SIG-M5 (cell line): ENCODE measurements around the gene ADSL.

Experiments used
- DNase-seq: peaks from one replicate; lab custom pipeline; 2025; lab: John Stamatoyannopoulos, UW

The ADSL gene

DNA sequence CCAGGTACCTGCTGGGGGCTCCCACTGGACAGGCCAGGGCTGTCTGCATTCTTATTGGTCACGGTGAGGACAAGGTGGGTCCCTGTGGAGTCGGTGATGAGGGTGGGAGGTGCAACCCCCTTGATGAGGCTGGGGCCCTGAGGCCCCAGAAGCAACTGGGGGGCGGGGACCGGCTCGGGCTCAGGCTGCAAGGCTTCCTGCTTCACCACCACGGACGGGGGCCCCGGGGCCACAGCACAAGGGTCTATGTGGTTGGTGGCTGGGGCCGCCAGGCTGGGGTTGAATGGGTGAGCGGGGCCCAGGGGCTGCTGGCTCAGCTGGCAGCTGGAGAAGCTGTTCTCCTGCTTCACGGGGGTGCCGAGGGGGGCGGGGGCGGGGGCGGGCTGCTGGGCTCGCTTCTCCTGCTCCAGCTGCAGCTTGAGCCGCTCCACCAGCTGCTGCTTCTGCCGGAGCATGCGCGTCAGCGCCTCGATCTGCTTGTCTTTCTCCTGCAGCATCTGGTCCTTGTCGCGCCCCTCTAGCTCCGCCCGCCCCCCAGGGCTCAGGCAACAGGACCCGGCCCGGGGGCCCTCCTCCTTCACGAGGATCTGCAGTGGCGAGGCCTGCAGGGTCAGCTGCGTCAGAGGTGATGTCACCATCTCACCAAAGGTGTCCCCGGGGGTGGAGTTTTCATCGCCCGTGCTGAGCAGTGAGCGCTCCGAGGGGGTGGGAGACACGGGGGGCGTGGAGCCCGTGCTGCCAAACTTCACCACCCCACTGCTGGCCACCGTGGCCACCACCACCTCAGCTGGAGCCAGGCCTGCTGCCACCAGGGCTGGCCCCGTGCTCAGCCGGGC is 72.3 kb downstream of the ADSL start:
- DNase-seq: no peak

DNA sequence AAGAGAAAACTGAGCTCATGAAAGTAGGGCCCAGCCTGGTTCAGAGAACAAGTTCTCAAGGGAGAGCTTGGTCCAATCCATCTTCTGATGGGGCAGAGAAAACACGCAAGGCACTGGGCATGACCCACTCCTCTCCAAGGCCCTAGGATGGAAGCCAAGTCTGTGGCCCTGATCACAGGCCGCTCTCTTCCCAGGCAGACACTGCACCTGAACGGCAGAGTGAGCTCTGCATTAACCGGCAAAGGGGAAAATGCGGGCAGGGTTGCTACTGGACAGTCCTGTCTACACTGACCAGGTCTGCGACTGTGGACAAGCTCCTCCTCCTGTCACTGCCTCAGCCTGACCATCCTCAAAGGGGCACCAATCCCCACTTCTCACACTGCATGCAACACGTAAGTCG is 73.4 kb downstream of the ADSL start:
- DNase-seq: no peak

DNA sequence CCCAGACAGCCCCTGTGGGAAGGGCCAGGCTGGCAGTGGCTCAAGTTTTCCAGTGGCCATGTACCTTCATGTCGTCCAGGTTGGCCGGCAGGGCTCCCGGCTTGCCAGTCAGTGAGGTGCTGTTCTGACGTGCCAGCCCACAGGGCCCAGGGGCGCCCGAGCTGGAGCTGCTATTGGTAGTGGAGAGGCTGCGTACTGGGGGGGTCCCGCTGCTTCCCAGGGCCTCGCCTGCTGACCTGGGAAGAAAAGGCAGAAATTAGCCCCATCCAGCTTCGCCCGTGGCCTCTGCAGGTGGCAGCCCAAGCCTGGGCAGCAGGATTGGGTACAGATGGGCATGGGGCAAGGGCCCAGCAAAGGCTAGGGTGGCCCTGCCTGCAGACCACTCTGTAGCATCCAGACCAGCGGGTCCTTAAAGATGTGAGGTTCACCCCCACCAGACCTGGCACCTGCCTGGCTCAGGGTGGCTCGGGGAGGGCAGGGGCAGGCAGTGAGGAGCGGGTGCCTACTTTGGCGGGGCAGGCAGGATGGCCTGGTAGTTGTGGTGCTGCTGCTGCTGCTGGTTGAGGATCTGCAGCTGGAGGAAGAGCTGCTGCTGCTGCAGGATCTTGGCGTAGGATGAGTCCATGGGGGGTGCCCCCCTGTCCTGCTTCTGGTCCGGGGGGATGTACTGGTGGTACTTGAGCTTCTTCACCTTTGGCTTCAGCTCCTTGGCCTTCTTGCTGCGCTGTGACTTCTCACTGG is 74.2 kb downstream of the ADSL start:
- no peak for DNase-seq

DNA sequence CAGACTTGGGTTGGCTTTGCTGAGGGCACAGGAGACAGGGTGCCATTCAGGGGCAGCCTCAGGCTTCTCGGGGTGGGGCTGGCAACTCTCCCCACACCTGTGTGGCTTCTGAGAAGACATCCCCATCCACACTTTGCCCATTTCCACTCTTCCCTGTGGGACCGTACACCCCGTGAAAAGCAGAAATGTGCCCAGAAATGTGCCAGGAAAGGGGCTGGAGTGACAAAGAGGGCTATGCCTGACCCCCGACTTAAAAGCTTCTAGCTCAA is 74.7 kb downstream of the ADSL start:
- no peak for DNase-seq

DNA sequence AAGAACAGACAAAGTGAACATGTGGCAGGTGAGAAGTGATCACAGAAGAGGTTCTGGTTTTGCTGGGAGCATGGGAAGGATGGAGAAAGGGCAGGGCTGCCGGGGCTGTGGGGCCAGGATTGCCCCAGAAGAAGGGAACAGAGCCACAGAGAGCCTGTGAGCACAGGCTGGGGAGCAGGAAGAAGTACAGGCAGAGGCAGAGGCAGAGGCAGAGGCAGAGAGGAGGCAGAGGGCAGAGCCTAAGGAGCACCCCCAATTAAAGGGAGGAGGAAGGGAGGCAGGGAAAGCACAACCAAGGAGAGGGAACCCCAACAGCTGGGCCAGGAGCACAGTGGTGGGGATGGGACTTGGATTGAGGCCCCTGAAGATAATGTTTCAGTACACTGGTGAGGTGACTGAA is 75.6 kb downstream of the ADSL start:
- DNase-seq: no peak

DNA sequence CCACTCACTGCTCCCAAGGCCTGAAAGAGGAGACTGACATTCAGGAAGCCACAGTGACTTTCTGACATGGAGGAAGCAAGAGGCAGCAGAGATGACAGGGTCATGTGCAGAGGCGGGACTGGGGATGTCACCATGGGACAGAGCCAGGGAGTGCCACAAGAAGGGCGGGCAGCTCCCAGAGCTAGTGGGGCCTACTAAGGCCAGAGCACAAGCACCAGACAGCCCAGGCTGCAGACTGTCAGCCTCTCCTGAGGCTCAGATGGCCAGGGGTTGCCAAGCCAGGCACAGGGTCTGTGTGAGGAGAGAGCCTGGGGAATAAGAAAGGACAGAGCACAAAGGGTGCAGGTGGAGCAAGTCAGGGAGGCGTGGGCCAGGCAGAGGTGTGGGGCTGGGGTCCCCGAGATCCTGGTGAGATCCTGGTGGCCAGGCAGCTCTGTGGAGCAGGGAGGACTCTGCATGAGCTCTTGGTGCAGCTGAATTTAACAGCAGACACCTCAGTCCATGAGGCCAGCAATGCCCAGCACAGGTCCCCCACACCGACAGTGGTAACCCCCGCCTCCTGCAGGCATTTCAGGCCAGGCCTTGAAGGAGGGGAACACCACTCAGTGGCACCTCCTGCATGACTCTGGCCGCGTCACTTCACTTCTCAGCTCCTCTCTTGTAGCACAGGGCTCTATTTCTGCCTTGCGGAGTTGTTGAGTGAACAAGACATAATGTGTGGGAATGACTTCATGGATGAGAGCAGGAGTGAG is 76.4 kb downstream of the ADSL start:
- no peak for DNase-seq

DNA sequence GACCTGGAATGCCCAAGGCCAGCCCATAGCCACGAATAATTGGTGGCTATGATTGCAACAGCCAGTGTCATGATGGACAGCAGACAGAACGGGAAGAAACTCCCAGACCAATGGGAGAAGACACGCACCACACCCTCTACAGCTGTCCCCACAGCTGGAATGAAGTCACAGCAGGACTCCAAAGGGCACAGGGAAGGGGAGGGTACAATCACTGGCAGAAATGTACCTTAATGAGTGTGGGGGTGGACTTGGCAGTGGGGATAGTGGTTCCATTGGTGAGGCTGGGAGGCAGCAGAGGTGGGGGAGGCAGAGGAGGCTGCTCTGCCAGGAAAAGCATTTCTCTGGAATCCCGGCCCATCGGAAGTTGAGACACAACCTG is 77.0 kb downstream of the ADSL start:
- DNase-seq: no peak

DNA sequence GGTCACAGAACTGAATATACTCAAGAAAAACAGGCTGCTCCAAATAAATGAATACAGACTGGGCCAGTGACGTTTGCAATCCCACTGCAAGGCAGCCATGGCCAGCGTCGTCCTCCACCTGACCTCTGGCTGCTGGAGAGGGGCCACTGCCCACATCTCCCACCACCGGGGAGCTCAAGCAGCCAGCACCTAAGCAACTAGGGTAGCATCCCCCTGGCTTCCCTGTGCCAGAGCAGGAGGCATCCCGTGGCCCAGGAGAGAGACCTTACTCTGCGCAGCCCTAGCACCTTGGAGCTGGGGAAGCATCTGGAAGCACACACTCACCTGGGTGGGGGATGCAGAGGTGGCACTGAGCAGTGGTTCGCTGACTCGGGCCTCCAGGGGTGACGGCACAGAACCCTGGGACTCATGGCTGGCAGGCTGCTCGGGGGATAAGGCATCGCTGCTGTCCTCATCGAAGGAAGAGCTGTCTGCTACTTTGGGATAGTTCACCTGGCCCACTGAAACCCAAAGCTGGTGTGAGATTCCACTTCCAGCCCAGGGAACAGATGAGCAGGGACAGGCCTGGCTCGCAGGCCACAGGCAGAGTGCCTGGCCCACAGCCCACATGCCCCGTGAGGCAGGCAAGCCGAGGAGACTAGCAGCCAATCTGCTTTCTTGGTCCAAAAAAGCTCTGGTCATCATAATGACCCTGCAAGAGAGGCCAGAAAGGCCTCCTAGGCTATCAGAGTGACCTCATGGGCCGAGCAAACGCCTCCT is 77.8 kb downstream of the ADSL start:
- no peak for DNase-seq

DNA sequence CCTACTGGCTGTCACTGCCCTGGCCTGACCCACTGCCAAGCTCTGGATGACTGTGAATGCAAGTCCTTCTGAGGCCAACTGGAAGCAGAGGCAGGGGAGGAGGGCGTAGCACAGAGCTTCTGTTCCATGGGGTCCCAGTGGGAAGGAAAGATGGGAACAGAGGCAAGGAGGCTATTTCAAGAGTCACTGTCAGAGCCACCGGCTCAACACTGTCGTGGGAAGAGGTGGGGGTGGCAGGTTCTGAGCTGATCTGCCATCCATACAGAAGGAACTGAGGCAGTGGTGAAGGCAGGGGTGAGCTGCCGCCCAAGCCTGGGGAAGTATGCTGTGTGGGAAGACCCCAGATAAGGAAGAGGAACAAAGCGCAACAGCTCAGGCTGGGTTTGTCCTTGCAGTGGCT is 78.8 kb downstream of the ADSL start:
- DNase-seq: no peak

DNA sequence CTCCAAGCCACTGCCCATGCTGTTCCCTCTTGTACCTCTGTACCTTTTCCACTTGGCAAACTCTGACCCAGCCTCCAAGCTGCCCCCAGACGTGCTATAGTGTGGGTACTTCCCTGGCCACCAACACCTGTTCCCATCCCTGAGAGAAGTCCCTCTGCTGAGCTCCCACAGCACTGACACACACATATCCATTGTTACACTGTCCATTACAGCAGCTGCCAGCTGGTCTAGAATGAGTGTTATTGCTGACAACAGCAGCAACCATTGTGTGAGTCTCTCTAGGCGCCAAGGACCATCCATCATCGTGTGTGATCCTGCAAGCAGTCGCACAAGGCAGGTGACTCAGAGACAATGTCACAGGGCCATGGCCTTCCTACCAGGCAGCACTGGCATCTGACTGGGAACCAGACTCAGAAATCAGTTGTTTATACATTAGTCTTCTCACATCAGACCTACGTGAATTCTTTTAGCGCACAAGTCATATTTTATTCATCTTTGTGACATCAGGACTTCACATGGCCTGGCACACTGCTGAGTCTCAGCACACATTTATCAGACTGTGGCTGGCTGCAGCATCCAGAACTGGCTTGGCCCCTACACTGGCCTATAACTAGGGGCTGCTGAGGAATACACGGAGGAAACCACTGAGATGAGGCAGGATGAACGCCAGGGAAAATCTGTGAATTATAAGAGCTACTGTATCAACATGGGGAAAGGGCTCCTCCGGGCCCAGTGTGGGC is 80.5 kb downstream of the ADSL start:
- no peak for DNase-seq

DNA sequence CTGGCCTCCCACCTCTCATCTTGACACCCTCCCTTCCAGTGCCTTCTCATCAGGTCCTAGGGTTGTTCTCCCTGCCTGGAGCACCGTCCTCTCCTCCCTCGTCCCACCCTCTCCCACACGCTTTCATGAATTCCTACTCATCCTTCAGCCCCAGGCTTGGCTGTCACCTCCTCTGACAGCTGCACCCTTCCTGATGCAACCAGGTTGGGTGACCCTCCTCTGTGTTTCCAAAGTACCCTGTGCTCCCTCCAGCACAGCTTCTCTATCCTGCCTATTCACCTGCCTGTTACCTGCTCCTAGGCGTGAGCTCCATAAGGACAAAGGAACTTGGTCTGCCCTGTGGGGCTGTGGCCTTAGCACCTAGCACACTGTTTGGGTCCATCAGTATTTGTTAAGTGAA is 82.5 kb downstream of the ADSL start:
- DNase-seq: no peak

DNA sequence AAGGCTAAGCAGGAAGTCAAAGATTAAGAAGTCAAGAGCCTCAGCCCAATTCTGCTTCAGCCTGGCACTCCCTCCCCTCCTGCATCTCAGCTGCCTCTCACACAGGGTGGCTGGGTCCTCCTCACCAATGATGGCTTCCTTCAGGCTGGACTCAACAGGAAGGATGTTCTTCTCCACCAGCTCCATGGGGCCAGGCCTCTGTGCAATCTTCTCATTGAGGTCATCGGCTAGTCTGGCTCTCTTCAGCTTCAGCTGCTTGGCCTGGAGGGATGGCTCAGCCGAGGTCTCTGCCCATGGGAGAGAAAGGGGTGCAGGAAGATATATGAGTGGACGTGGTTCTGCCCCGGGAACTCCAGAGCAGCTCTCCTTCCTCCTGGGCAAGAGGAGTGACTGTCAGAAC is 83.2 kb downstream of the ADSL start:
- DNase-seq: no peak

DNA sequence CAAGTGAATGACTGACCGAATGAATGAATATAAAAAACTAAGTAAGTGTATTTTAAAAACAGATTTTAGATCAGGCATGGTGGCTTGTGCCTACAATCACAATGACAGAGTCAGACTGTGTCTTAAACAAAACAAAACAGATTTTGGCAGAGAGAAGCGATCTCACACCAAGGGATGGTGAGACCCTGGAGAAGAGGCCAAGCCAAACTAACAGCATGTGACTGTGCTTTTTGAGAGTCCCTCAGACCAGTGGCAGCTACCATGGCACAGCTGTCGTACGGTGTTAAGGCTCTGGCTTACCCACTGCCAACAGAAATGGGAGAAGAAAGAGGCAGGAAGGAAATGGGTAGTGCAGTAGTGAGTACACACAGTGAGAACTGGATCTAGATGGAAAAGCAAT is 84.7 kb downstream of the ADSL start:
- no peak for DNase-seq

DNA sequence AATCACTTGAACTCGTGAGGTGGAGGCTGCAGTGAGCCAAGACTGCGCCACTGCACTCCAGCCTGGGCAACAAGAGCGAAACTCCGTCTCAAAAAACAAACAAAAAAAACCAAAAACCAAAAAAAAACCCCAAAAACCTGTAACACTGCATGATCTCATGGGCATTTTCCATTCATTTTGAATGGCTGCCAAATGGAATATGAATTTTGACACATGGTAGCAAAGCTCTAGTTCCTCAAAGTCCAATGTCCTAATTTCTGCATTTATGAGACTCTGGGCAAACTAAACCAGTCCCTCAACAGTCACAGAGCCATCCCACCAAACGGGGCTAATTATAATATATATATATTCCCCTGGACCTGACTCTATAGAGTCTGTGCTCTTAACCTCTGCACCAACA is 85.9 kb downstream of the ADSL start:
- no peak for DNase-seq

DNA sequence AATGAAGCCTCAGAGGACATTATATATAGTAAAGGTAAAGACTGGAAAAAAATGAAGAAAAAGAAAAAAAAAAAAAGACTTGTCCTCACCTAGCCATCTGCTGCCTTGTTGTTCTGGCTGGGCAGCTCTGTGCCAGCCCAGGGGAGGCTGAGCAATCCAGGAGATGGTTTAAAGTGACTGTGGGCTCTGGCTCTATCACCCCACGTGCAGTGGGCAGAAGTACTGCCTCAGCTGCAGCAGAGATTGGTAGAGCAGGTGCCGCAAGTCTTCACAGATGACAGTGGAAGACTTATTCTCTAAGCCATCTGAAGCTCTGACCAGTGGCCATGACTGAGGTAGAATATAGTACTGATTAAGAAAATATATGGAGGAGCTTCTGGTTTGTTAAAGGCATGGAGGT is 86.3 kb downstream of the ADSL start:
- DNase-seq: no peak

DNA sequence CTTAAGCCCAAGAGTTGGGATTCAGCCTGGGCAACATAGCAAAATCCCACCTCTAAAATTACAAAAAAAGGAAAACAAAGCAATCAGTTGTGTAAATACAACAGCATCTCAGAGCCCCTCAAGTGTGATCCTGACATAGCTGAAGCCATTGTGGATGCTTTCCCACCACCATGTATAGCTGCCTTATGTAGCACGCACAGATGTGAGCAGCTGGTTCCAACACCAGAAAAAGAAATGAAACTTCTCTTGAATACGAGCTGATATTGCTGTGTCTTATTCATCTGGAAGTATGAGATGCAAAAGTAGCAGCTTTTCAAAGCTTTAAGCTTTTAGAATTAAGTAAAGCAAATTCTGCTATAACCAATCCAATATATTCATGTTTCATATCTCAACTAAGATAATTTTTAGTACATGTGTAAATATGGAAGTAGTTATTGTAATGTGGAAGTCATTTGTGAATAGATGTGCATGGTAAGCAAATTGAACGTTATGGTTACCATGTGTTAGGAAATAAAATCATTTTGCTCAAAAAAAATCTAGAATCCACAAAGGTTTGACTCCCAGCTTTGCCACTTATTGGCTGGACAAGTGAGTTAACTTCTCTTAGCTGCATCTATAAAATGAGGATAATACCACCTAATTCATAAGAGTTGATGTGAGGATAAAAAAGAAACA is 87.3 kb downstream of the ADSL start:
- no peak for DNase-seq

DNA sequence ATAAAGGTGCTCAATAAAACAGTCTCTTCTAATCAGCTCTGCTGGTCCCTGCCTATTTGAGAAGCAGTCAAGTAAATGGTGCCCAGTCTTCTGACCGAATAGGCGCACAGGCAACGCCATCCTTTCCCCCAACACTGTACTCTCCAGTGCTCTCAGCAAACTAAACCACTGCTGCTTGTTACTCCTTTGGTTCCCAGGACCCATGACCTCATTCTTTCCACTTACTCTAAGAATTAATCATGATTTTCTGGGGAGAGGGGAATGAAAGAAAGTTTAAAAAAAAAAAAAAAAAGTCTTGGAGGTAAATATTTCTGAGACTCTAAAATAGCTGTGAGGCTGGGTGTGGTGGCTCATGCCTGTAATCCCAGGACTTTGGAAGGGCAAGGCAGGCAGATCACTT is 87.8 kb downstream of the ADSL start:
- no peak for DNase-seq

DNA sequence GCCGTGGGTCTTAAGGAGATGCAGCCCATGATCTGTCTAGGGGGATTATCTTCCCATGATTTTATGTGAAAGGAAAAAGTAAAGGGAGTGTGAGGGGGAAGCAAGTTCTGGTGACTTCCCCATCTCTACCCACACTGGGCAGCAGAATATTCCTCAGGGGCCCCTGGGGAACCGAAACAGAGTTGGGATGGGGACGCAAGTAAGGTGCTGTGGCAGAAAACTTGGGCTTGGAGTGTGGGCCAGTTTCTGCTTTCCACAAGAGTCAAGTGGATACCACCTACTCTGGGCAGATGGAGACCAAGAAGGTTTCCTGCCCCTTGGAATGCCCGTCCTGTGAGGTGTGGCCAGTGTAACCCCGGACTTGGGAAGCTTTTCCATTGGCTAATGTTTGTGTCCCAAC is 88.4 kb downstream of the ADSL start:
- DNase-seq: no peak

DNA sequence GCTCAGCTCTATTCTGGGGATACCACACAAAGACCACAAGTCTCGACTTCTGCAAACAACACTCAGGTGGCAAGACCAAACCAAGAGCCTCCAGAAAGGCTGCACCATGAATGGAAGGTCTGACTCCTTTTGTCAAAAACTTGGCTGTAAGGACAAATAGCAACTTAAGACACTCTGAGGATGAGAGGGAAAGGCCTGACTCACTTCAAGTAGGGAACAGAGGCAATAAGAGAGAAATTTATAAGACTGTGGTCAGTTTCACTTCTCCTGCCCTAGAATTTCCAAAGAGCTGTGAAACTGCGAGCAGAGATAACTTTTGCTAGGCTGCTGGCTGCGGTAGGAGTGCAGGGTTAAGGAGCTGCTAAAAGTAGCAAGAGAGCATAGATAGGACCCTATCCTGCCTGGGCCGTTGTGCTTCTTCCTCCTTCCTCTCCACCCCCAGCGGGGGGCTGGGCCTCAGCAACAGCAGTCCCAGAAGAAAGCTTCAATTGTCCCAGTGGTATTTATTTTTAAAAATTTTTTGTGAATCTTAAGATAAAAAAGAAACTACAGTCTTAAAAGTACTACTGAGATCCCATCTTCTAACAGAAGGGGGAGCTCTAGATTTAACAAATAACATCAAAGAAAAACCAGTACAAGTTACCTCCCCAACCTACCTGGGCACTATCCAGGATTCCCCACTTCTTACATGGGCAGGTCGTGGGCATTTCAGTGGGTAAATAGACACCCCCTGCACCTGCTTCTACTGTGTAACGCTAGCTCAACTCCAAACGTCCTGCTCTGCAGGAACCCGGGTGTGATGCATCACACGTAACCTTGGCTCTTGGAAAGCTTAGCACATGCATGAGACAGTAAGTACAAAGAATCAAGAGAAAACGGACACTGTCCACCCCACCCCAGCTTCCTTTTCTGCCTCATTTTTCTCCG is 90.5 kb downstream of the ADSL start:
- DNase-seq: peak; percentile 96
